ENCODE measurements around the gene MICALL2.

Gene MICALL2

GRCh38 chr7:1466524-1467271 lies 7.4 kb upstream of the MICALL2 start:
- DNase-seq, result peak in 2 of 3 experiments; percentile 18 to 23

GRCh38 chr7:1464694-1465093 lies 5.4 kb upstream of the MICALL2 start:
- no peak for DNase-seq

GRCh38 chr7:1463676-1464223 lies 4.5 kb upstream of the MICALL2 start:
- peak in 1 of 3 experiments; percentile 29 for DNase-seq

GRCh38 chr7:1461646-1462375 lies 2.5 kb upstream of the MICALL2 start:
- DNase-seq, result peak in 1 of 3 experiments; percentile 18

GRCh38 chr7:1460821-1461645 lies 1.8 kb upstream of the MICALL2 start:
- peak in 1 of 3 experiments; percentile 45 for DNase-seq

- peak in 2 of 3 experiments; percentile 64 to 69 for DNase-seq
Observed at GRCh38 chr7:1459920-1460820, 900 bp upstream of the MICALL2 start.

GRCh38 chr7:1459512-1459892 lies 232 bp upstream of the MICALL2 start:
- DNase-seq, result peak; percentile 96 to 99 (median 97)

GRCh38 chr7:1457949-1458682 lies 1.2 kb downstream of the MICALL2 start:
- peak in 2 of 3 experiments; percentile 30 to 51 for DNase-seq

- no peak for DNase-seq
Observed at GRCh38 chr7:1457059-1457948, 2.0 kb downstream of the MICALL2 start.

- DNase-seq, result no peak
Observed at GRCh38 chr7:1455955-1456354, 3.3 kb downstream of the MICALL2 start.

- DNase-seq, result peak in 2 of 3 experiments; percentile 89 to 92
Observed at GRCh38 chr7:1455241-1455939, 3.9 kb downstream of the MICALL2 start.

GRCh38 chr7:1454542-1454941 lies 4.7 kb downstream of the MICALL2 start:
- DNase-seq, result no peak

- DNase-seq, result peak in 1 of 3 experiments; percentile 22
Observed at GRCh38 chr7:1452205-1452604, 7.1 kb downstream of the MICALL2 start.

GRCh38 chr7:1450987-1451386 lies 8.3 kb downstream of the MICALL2 start:
- DNase-seq, result no peak

- no peak for DNase-seq
Observed at GRCh38 chr7:1450431-1450830, 8.8 kb downstream of the MICALL2 start.

GRCh38 chr7:1449951-1450350 lies 9.3 kb downstream of the MICALL2 start:
- no peak for DNase-seq

- no peak for DNase-seq
Observed at GRCh38 chr7:1449501-1449900, 9.8 kb downstream of the MICALL2 start.

GRCh38 chr7:1448958-1449357 lies 10.3 kb downstream of the MICALL2 start:
- no peak for DNase-seq

- DNase-seq, result no peak
Observed at GRCh38 chr7:1447551-1448244, 11.6 kb downstream of the MICALL2 start.
